T1000 (cell line): Measurements from ENCODE around the gene ZNF417.
"Not testable (repeated sequence)": the region's sequence is repeated elsewhere in the genome, so short reads cannot be mapped to it uniquely, and the experiment has no call there.

Experiments
- DNase-seq: peaks from one replicate; lab custom pipeline; 2025; ENCODE audit warnings: mixed read lengths; lab: John Stamatoyannopoulos, UW

The ZNF417 gene

GRCh38 chr19:57916168-57916995 is at the start of gene ZNF417:
ZNF417 (minus strand) TSS chr19:57916592; CDS start chr19:57916411, 181 bp downstream.
- DNase-seq, result peak; percentile 77

DNA sequence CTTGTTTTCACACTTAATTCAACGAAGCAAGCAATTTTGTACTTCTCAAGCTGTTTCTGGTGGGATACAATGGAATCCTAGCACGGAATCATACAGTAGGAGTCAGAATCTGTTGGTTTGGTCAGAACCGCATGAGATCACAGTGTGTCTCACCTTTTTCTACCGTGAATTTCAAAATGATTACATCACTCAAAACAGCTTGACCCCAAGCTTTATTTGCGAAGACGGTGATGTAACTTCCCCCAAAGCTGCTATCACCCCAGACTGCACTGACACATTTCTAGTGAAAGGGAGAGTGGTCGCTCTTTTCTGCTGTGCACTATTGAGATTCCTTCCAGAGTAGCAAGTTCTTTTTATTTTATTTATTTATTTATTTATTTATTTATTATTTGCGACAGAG is 48.4 kb upstream of the ZNF417 start:
- no peak for DNase-seq

DNA sequence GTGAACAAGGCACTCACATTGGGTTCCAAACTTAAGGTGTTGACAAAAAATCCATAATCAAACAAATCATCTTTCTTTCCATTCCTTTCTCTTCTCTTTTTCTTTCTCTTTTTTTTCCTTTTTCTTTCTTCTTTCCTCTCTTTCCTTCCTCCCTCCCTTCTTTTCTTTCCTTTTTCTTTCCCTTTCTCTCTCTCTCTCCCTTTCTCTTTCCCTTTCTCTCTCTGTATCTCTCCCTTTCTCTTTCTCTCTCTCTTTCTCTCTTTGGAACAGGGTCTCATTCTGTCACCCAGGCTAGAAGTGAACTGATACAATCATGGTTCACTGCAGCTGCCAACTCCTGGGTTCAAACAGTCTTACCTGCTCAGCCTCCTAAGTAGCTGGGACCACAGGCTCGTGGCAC is 45.4 kb upstream of the ZNF417 start:
- DNase-seq, result no peak

- no peak for DNase-seq
Observed at GRCh38 chr19:57954996-57955395, 38.6 kb upstream of the ZNF417 start.

DNA sequence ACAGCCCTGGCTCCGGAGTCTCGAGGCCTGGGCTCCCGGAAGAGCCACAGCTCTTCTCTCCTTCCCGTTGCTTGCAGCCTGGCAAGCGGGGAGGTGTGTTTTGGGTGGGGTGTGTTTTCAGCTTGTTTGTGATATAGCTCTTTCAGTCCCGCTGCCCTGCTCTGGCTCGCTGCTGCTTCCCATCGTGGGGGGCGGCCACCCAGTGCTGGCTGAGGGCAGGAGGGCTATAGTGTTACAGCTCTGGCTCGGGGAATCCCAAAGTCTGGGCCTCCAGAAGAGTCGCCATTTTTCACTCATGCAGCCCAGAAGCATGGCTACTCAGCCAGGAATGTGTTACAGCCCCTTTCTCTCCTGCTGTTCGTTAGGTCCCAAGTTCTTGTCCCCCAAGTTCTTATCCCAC is 33.3 kb upstream of the ZNF417 start:
- no peak for DNase-seq

DNA sequence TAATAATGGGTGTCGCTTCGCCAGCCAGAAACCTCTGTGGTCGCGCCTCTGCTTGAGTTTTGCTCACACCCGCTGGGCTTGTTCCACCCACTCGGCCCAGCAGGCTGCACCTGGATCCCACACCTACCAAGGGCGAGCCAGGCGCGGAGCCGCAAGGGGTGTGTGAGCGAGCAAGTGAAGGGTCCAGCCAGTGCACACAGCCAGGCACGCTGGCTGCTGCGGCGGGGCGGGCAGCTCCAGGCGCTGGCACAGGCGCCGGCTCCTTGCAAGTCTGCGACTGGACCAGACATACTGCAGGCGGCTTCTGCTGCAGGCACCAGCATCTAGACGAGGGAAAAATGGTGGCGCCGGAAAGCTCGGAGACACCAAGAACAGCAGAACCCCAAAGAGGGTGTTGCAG is 32.9 kb upstream of the ZNF417 start:
- no peak for DNase-seq

GRCh38 chr19:57947419-57948134 is 31.2 kb upstream of the ZNF417 start, which contains the start of gene ZNF256:
ZNF256 (minus strand) TSS chr19:57947706; CDS start chr19:57947474, 232 bp downstream.
- peak; percentile 95 for DNase-seq

DNA sequence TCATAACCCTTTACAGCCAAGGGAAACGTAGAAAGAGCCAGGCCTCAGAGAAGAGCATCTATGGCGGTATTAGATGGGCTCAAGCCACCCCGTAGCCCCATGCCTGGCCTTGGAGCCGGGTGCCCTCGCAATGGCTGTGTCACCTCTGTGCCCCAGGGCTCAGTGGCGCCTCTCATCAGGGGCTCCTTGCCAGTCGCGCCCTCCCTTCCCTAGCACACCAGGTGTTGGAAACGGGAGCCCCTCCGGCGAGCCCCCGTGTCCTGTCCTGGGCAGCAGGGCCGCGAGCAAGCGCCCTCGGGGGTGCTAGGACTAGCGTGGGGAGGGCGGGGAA is 30.7 kb upstream of the ZNF417 start:
- no peak for DNase-seq

DNA sequence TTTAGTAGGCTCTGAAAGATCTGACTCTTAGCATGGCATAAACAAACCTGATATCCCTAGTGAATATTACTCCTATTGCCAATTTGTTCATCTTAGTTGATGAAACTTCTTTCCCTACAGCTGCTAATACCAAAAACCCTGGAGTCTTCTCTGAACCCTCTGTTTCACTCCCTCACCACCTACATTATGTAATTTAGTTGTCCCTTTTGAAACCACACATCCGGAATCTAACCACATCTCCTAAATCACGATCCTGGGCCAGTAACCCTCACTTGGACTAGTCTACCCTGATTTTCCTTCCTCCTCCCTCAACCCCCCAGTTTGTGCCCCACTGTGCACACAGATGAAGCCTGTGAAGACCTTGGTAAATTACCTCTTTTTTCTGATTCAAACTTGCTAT is 29.9 kb upstream of the ZNF417 start:
- no peak for DNase-seq

DNA sequence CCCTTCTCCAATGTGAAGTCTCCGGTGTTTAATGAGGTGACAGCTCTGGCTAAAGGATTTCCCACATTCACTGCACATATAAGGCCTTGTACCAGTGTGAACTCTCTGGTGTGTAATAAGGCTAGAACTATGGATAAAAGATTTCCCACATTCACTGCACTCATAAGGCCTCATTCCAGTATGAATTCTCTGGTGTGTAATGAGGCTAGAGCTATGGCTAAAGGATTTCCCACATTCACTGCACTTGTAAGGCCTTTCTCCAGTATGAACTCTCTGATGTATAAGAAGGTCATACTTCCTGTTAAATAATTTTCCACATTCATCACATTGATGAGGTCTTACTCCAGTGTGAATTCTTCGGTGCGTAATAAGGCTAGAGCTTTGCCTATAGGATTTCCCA is 25.2 kb upstream of the ZNF417 start:
- no peak for DNase-seq

- no peak for DNase-seq
Observed at GRCh38 chr19:57935731-57936130, 19.3 kb upstream of the ZNF417 start.

GRCh38 chr19:57934820-57935665 is 18.7 kb upstream of the ZNF417 start, which contains the start of gene ZNF418:
ZNF418 (minus strand) TSS chr19:57935402; CDS start chr19:57933822, 1,580 bp downstream.
- peak; percentile 59 for DNase-seq

DNA sequence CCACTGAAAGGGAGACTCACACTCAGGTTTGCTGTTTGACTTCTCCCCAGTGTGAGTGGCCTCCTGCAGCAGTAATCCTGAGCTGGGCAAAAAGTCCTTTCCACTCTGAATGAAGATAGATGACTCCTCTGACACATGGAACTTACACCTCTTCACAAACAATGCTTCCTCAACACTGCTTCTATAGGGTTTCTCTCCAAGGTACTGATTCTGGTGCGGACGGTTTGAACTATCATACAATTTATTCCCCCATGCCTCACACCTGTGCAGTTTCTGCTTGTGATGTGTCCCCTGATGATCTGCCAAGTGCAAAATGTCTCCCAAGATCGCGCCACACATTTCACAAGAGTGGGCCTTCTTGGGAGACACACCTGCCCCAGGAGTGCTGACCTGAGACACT is 11.2 kb upstream of the ZNF417 start:
- no peak for DNase-seq

GRCh38 chr19:57914531-57914930 is 1.9 kb downstream of the ZNF417 start:
- no peak for DNase-seq

DNA sequence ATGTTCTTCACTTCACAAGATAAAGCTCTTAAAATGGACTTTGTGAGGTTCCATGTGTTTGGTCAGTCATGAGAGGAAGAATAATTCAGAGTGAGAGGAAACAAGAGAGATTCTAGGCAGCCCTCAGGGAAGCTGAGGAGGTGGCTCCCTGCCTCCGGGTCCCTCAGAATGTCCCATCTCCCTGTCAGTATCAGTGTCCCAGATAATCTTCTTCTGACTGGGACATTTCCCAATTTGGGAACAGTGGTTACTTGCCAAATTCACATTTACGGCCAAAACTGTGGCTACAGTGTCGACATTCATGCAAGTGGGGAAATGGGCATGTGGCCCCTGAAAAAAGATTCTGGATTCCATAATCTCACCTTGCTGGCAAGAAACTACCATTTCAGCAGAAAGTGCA is 9.0 kb downstream of the ZNF417 start:
- no peak for DNase-seq

GRCh38 chr19:57905258-57905657 is 11.1 kb downstream of the ZNF417 start:
- DNase-seq, result no peak

GRCh38 chr19:57903618-57904184 is 12.7 kb downstream of the ZNF417 start:
- no peak for DNase-seq

DNA sequence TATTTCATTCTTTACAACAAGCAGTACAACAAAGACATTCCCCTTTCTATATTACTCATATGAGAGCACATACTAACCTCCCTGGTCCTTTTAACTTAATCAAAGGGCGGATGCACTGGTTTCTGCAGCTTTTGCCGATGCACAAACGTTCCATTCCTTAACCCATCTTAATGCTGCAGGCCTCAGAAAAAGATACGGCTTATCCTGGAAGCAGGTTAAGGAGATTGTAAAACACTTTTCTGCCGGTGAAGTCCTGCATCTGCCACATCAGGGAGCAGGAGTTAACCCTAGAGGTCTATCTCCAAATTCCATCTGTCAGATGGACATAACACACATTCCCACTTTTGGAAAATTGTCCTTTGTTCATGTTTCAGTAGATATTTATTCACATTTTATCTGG is 16.1 kb downstream of the ZNF417 start:
- DNase-seq, result no peak

- not testable (repeated sequence) for DNase-seq
Observed at GRCh38 chr19:57890706-57891105, 25.7 kb downstream of the ZNF417 start.

- DNase-seq, result peak; percentile 84
Observed at GRCh38 chr19:57888560-57889231, 27.7 kb downstream of the ZNF417 start, which contains the start of gene ZNF814. ZNF814 (minus strand) TSS chr19:57889037; CDS start chr19:57888802, 235 bp downstream.

DNA sequence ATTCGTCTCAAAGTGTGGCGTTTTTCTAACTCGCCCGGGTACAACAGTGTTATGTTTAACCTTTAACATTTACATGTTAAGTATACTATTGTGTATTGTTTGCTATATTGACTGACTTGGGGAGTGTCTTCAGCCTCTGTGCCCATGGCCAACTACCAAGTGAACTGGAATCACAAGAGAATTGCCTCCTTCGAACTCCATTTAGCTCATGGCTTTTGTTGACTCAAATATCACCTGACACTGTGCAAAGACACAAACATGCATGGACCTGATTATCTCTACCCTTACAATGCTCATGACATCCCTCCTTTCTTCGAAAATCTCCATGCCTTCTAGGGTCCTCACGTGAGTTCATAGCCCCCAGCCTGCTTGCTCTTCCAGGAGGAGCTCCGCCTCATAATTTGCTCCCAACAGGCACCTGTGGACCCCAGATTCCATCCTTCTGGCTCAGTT is 28.3 kb downstream of the ZNF417 start:
- no peak for DNase-seq
